GM23248 (cell line): Measurements from ENCODE around the gene IFNG. TPM values are rescaled to one million over a fixed set of nuclear protein-coding genes. Genes with fewer than 3 reads are reported as not detected.

Experiments used
- DNase-seq: peaks from one replicate; pipeline ENCODE4 v3.0.0-alpha.2; 2015
- H2AFZ ChIP-seq: fragments of 200-600 bp; sonication (generic); 2 replicates; pipeline ENCODE4 v1.6.1; 2016; ENCODE audit warnings: antibody characterized with exemption
- H3F3A ChIP-seq: fragments of 200-600 bp; sonication (generic); 2 replicates; pipeline ENCODE4 v1.6.1; 2016; ENCODE audit warnings: mild to moderate bottlenecking, antibody characterized with exemption, mixed run types; ENCODE audit not compliant: insufficient read depth
- H3K27ac ChIP-seq: fragments of 200-600 bp; sonication (generic); 2 replicates; pipeline ENCODE4 v1.5.1; 2016; ENCODE audit warnings: mild to moderate bottlenecking
- H3K27me3 ChIP-seq: fragments of 200-600 bp; sonication (generic); replicated peaks from 2 replicates; pipeline ENCODE4 v1.6.1; 2016; ENCODE audit warnings: mild to moderate bottlenecking; ENCODE audit not compliant: insufficient read depth
- H3K36me3 ChIP-seq: fragments of 200-600 bp; sonication (generic); 2 replicates; pipeline ENCODE4 v1.6.1; 2016; ENCODE audit warnings: low read depth, mild to moderate bottlenecking
- H3K4me1 ChIP-seq: fragments of 200-600 bp; sonication (generic); 2 replicates; pipeline ENCODE4 v1.6.1; 2016; ENCODE audit warnings: mild to moderate bottlenecking; ENCODE audit not compliant: insufficient read depth
- H3K4me2 ChIP-seq: fragments of 200-600 bp; sonication (generic); one replicate; pipeline ENCODE4 v1.6.1; 2016; ENCODE audit warnings: mild to moderate bottlenecking; ENCODE audit not compliant: unreplicated experiment
- H3K4me3 ChIP-seq: fragments of 200-600 bp; sonication (generic); 2 replicates; pipeline ENCODE4 v1.5.1; 2016; ENCODE audit warnings: mild to moderate bottlenecking
- H3K79me2 ChIP-seq: fragments of 200-600 bp; sonication (generic); 2 replicates; pipeline ENCODE4 v1.6.1; 2016; ENCODE audit warnings: mild to moderate bottlenecking; ENCODE audit not compliant: insufficient read depth
- H3K9ac ChIP-seq: fragments of 200-600 bp; sonication (generic); 2 replicates; pipeline ENCODE4 v1.6.1; 2016; ENCODE audit warnings: mild to moderate bottlenecking
- H3K9me2 ChIP-seq: fragments of 200-600 bp; sonication (generic); 2 replicates; pipeline ENCODE4 v1.6.1; 2016; ENCODE audit warnings: mixed run types, mild to moderate bottlenecking, moderate library complexity; ENCODE audit not compliant: insufficient read depth
- H3K9me3 ChIP-seq: fragments of 200-600 bp; sonication (generic); one replicate; pipeline ENCODE4 v1.6.1; 2017; ENCODE audit warnings: low read depth
- H4K20me1 ChIP-seq: fragments of 200-600 bp; sonication (generic); 2 replicates; pipeline ENCODE4 v1.6.0; 2016; ENCODE audit not compliant: insufficient read depth
- EZH2 ChIP-seq: fragments of 200-600 bp; sonication (generic); IDR thresholded peaks from 2 replicates; pipeline ENCODE4 v1.6.1; 2018; ENCODE audit warnings: antibody characterized with exemption, mild to moderate bottlenecking; ENCODE audit not compliant: insufficient read depth, poor library complexity, severe bottlenecking
- EZH2phosphoT487 ChIP-seq: fragments of 200-600 bp; sonication (generic); IDR thresholded peaks from 2 replicates; pipeline ENCODE4 v1.6.1; 2018; ENCODE audit warnings: antibody characterized with exemption, moderate library complexity, mild to moderate bottlenecking, low read depth; ENCODE audit not compliant: insufficient read depth
- WGBS, 2 experiments: methylation state at CpG; one replicate each; pipeline ENCODE4 v1.1.6; 2015 to 2017; ENCODE audit warnings: low lambda C conversion rate in 2 of 2, low coverage in 1 of 2; ENCODE audit errors: missing lambda C conversion rate in 2 of 2; 5-methylcytosine and 5-hydroxymethylcytosine counted together
- in situ Hi-C: fragments of 300-500 bp; cut with MboI; formaldehyde crosslinking; loops from 2 replicates; pipeline ENCODE4 v1.15.0; 2020
- polyA plus RNA-seq: library from polyadenylated mRNA; unstranded; fragments of >200 nt; fragmentation: Nextera tagmentation; extraction: Ambion mirVana; gene quantifications from 2 replicates; pipeline ENCODE4 v1.2.1, GENCODE V29; 2016
- total RNA-seq: library from RNA; depleted of rRNA; stranded (reverse); fragments of >200 nt; shearing (Covaris generic); gene quantifications from 2 replicates; pipeline ENCODE4 v1.2.3, GENCODE V29; 2014

Gene IFNG
- total and polyA plus RNA-seq, 2 experiments from 2014 or later, result not detected

GRCh38 chr12:68122236-68122920 lies 37.2 kb downstream of the IFNG start:
- no peak overlapping the region for H3K27ac ChIP-seq
- no peak overlapping the region for H3K4me2 ChIP-seq
- H3K79me2 ChIP-seq, result no peaks in the 10 kb centered on the region
- no peak for DNase-seq
- in situ Hi-C loops, result no loop called here
- TF ChIP-seq EZH2phosphoT487, result no peak
- no peak for TF ChIP-seq EZH2
- H3K4me1 ChIP-seq, result no peaks in the 10 kb centered on the region
- no peaks in the 10 kb centered on the region; the same call in none of the 2 replicates for H3K27me3 ChIP-seq
- no peak overlapping the region for H3K9ac ChIP-seq
- no peaks in the 10 kb centered on the region for H3K9me3 ChIP-seq
- no peaks in the 10 kb centered on the region for H3K36me3 ChIP-seq
- no peaks in the 10 kb centered on the region for H4K20me1 ChIP-seq
- no peaks in the 10 kb centered on the region for H3K9me2 ChIP-seq
- WGBS, 2 experiments, result 20 to 26% methylated on average over 3 of the region's 3 CpGs
- H3F3A ChIP-seq, result no peaks in the 10 kb centered on the region
- H2AFZ ChIP-seq, result no peak overlapping the region
- H3K4me3 ChIP-seq, result no peak overlapping the region

- Histone ChIP-seq H3K27me3 (peaks cover 7% of the 10 kb centered on the region), H3K36me3 (no peaks in the 10 kb centered on the region), H3K4me3 (no peak overlapping the region), H3K79me2 (no peaks in the 10 kb centered on the region), H3K9ac (no peak overlapping the region), H3K9me3 (no peaks in the 10 kb centered on the region), H3K9me2 (no peaks in the 10 kb centered on the region), H3K4me2 (no peak overlapping the region), H3K27ac (no peak overlapping the region), H3F3A (no peaks in the 10 kb centered on the region), H4K20me1 (no peaks in the 10 kb centered on the region), H3K4me1 (no peaks in the 10 kb centered on the region), H2AFZ (no peak overlapping the region)
- DNase-seq, result no peak
- in situ Hi-C loops, result no loop called here
- TF ChIP-seq EZH2phosphoT487, result no peak
- TF ChIP-seq EZH2, result no peak
- WGBS, 2 experiments, result 35 to 50% methylated on average over 1 of the region's 1 CpG
Observed at GRCh38 chr12:68121143-68121542, 38.4 kb downstream of the IFNG start.

GRCh38 chr12:68119724-68120211 lies 39.8 kb downstream of the IFNG start:
- in situ Hi-C loops, result no loop called here
- no peak overlapping the region for H3K9ac ChIP-seq

GRCh38 chr12:68119250-68119649 lies 40.3 kb downstream of the IFNG start:
- TF ChIP-seq EZH2 (no peak), EZH2phosphoT487 (no peak)
- H2AFZ ChIP-seq, result no peak overlapping the region
- no peak overlapping the region for H3K27ac ChIP-seq
- no peaks in the 10 kb centered on the region for H4K20me1 ChIP-seq
- H3F3A ChIP-seq, result no peaks in the 10 kb centered on the region
- H3K4me1 ChIP-seq, result no peaks in the 10 kb centered on the region
- H3K4me2 ChIP-seq, result no peak overlapping the region
- 2 to 4% methylated on average over 1 of the region's 1 CpG for WGBS, 2 experiments
- no peak overlapping the region for H3K4me3 ChIP-seq
- in situ Hi-C loops, result no loop called here
- H3K79me2 ChIP-seq, result no peaks in the 10 kb centered on the region
- no peak for DNase-seq
- no peak overlapping the region for H3K9ac ChIP-seq
- H3K36me3 ChIP-seq, result no peaks in the 10 kb centered on the region
- no peaks in the 10 kb centered on the region for H3K9me3 ChIP-seq
- peaks cover 26% of the 10 kb centered on the region for H3K27me3 ChIP-seq
- no peaks in the 10 kb centered on the region for H3K9me2 ChIP-seq

More at GRCh38 chr12:68119724-68120211, 39.8 kb downstream of the IFNG start:
- no peak overlapping the region for H3K4me2 ChIP-seq
- 39 to 43% methylated on average over 4 of the region's 4 CpGs for WGBS, 2 experiments
- no peaks in the 10 kb centered on the region for H3K9me3 ChIP-seq
- no peaks in the 10 kb centered on the region for H3K36me3 ChIP-seq
- H3K4me3 ChIP-seq, result no peak overlapping the region
- no peaks in the 10 kb centered on the region for H3K9me2 ChIP-seq
- H3K79me2 ChIP-seq, result no peaks in the 10 kb centered on the region
- H3K27me3 ChIP-seq, result peaks cover 21% of the 10 kb centered on the region
- DNase-seq, result no peak
- no peak overlapping the region for H2AFZ ChIP-seq
- H3F3A ChIP-seq, result no peaks in the 10 kb centered on the region
- TF ChIP-seq EZH2phosphoT487 (no peak), EZH2 (no peak)
- no peaks in the 10 kb centered on the region for H4K20me1 ChIP-seq
- H3K27ac ChIP-seq, result no peak overlapping the region
- H3K4me1 ChIP-seq, result no peaks in the 10 kb centered on the region
